ENCODE measurements around the gene HECTD4.

DNA sequence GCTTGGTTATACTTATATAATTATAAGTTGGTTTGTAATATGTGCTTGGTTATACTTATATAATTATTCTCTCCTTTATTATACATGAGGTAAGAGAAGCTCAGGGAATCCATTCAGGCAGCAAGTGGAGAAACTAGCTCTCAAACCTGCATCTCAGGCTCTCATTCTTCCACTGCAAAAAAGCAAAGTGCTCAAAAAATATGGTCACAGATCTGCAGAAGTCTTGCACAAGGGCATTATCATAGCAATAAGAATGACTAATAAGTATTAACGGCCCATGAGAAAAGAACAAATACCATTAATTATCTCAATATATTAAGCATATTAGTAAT is 257.3 kb downstream of the HECTD4 start:
- TF ChIP-seq, protein P1, sequence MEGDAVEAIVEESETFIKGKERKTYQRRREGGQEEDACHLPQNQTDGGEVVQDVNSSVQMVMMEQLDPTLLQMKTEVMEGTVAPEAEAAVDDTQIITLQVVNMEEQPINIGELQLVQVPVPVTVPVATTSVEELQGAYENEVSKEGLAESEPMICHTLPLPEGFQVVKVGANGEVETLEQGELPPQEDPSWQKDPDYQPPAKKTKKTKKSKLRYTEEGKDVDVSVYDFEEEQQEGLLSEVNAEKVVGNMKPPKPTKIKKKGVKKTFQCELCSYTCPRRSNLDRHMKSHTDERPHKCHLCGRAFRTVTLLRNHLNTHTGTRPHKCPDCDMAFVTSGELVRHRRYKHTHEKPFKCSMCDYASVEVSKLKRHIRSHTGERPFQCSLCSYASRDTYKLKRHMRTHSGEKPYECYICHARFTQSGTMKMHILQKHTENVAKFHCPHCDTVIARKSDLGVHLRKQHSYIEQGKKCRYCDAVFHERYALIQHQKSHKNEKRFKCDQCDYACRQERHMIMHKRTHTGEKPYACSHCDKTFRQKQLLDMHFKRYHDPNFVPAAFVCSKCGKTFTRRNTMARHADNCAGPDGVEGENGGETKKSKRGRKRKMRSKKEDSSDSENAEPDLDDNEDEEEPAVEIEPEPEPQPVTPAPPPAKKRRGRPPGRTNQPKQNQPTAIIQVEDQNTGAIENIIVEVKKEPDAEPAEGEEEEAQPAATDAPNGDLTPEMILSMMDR (IDR thresholded peaks at IDR 0.05; ENCODE audit: low read depth, low read length, missing input control): no peak
- TF ChIP-seq YY1 (IDR thresholded peaks at IDR 0.05) (no peak), EGR1 (IDR thresholded peaks at IDR 0.05; ENCODE audit: low read depth in 2 of 2) (no peak), TAF1 (conservative IDR thresholded peaks at IDR 0.05) (no peak)

Data from liver (tissue), 3 donors.